HCT116 (cell line): ENCODE data around the gene TCEAL4. TPM values are rescaled to one million over a fixed set of nuclear protein-coding genes. Genes with fewer than 3 reads are reported as not detected.
A peak's percentile ranks its signal among the peaks of the same experiment; 100 is the strongest.

ENCODE experiments used
- ATAC-seq: fragments of 200-7000 bp; cut with Tn5 transposase; 2 replicates; pipeline ENCODE4 v1.9.1; 2020; ENCODE audit warnings: mild to moderate bottlenecking, moderate library complexity
- BruUV-seq: library from RNA; stranded (reverse); fragments of 400-500 nt; replicated peaks from 2 replicates; lab custom pipeline; 2021; lab: Mats Ljungman, UMichigan
- CTCF ChIA-PET: fragments of 300-600 bp; sonication (Branson Sonifier 250); formaldehyde crosslinking; loops from one replicate; lab custom pipeline; 2021; ENCODE audit warnings: antibody characterized with exemption; lab: Charles Lee
- POLR2A ChIA-PET: fragments of 300-600, 350-600 bp; sonication (Branson Sonifier 250); formaldehyde crosslinking; loops from one replicate; lab custom pipeline; 2021; ENCODE audit warnings: antibody characterized with exemption; lab: Charles Lee
- RAD21 ChIA-PET, 2 experiments: fragments of 300-600 bp; sonication (Branson Sonifier 250); formaldehyde crosslinking; loops; one replicate each; lab custom pipeline; 2023; ENCODE audit warnings: low total read pairs in 2 of 2; ENCODE audit not compliant: uncharacterized antibody in 2 of 2, unreplicated experiment in 2 of 2, low non-redundant PET in 1 of 2; lab: Charles Lee
- DNase-seq: peaks from one replicate; pipeline ENCODE4 v3.0.0-alpha.2; 2010; ENCODE audit warnings: low read depth, low spot score
- H2AFZ ChIP-seq: fragments of 200-600 bp; shearing (Covaris generic), sonication (generic); 2 replicates; pipeline ENCODE4 v1.6.1; 2017; ENCODE audit warnings: low read depth, mixed run types, mixed read lengths, antibody characterized with exemption, low read length; ENCODE audit not compliant: poor library complexity, severe bottlenecking
- H3K27ac ChIP-seq: 2 replicates; pipeline ENCODE4 v1.5.1; 2012; ENCODE audit warnings: low read depth, low read length
- H3K27me3 ChIP-seq: fragments of 200-600 bp; sonication (generic); 2 replicates; pipeline ENCODE4 v1.6.1; 2016; ENCODE audit warnings: mixed run types, low read length, mixed read lengths; ENCODE audit not compliant: insufficient read depth
- H3K36me3 ChIP-seq, 2 experiments: fragments of 200-500 bp in 1 of 2; fragments of 200-600 bp in 1 of 2; sonication (Bioruptor generic) in 1 of 2; sonication (generic) in 1 of 2; 2 replicates each; pipeline versions ENCODE4 v1.5.1 to v1.6.1; 2014 to 2016; ENCODE audit warnings: low read length in 2 of 2, inconsistent platforms in 1 of 2, mixed read lengths in 1 of 2, mixed run types in 1 of 2; ENCODE audit not compliant: insufficient read depth in 2 of 2, control insufficient read depth in 1 of 2
- H3K4me1 ChIP-seq, 2 experiments: fragments of 200-600 bp in 1 of 2; sonication (generic) in 1 of 2; 2 replicates each; pipeline versions ENCODE4 v1.5.1 to v1.6.1; 2012 to 2017; ENCODE audit warnings: low read length in 2 of 2, inconsistent platforms in 1 of 2, mild to moderate bottlenecking in 1 of 2, mixed read lengths in 1 of 2, mixed run types in 1 of 2, moderate library complexity in 1 of 2; ENCODE audit not compliant: insufficient read depth in 2 of 2, control insufficient read depth in 1 of 2
- H3K4me2 ChIP-seq: fragments of 200-600 bp; sonication (generic); 2 replicates; pipeline ENCODE4 v1.6.1; 2017; ENCODE audit warnings: mixed run types, low read length, mixed read lengths
- H3K4me3 ChIP-seq, 2 experiments: fragments of 200-600 bp in 1 of 2; sonication (generic) in 1 of 2; replicated peaks in 1 of 2; 2 replicates each; pipeline ENCODE4 v1.5.1; 2011 to 2016; ENCODE audit warnings: low read length in 2 of 2, control low read depth in 1 of 2, low read depth in 1 of 2, mild to moderate bottlenecking in 1 of 2, mixed read lengths in 1 of 2, mixed run types in 1 of 2
- H3K79me2 ChIP-seq: fragments of 200-600 bp; sonication (generic); 2 replicates; pipeline ENCODE4 v1.6.1; 2017; ENCODE audit warnings: mild to moderate bottlenecking, mixed run types, low read length, moderate library complexity, mixed read lengths; ENCODE audit not compliant: insufficient read depth
- H3K9ac ChIP-seq: fragments of 200-600 bp; sonication (generic); 2 replicates; pipeline ENCODE4 v1.6.1; 2016; ENCODE audit warnings: low read length, mixed read lengths
- H3K9me2 ChIP-seq: fragments of 200-600 bp; sonication (generic), shearing (Covaris generic); 2 replicates; pipeline ENCODE4 v1.6.1; 2017; ENCODE audit warnings: mixed run types, mild to moderate bottlenecking, moderate library complexity; ENCODE audit not compliant: insufficient read depth
- H3K9me3 ChIP-seq, 2 experiments: fragments of 200-500 bp in 1 of 2; fragments of 200-600 bp in 1 of 2; sonication (Bioruptor generic) in 1 of 2; sonication (generic) in 1 of 2; 2 replicates each; pipeline ENCODE4 v1.6.1; 2014 to 2017; ENCODE audit warnings: low read length in 2 of 2, mixed read lengths in 2 of 2, inconsistent platforms in 1 of 2, low read depth in 1 of 2, mild to moderate bottlenecking in 1 of 2, mixed run types in 1 of 2, moderate library complexity in 1 of 2; ENCODE audit not compliant: control insufficient read depth in 1 of 2, insufficient read depth in 1 of 2
- H4K20me1 ChIP-seq: fragments of 200-600 bp; sonication (generic), shearing (Covaris generic); 2 replicates; pipeline ENCODE4 v1.6.1; 2017; ENCODE audit warnings: mixed run types, mild to moderate bottlenecking, moderate library complexity; ENCODE audit not compliant: insufficient read depth
- CEBPB ChIP-seq: IDR thresholded peaks from 2 replicates; pipeline ENCODE4 v1.6.1; 2012; ENCODE audit warnings: low read depth
- EGR1 ChIP-seq: IDR thresholded peaks from 2 replicates; pipeline ENCODE4 v1.6.1; 2012; ENCODE audit warnings: low read depth
- ELF1 ChIP-seq: IDR thresholded peaks from 2 replicates; pipeline ENCODE4 v1.6.1; 2012; ENCODE audit warnings: low read depth, borderline replicate concordance
- EZH2 ChIP-seq: fragments of 200-600 bp; sonication (generic); IDR thresholded peaks from 2 replicates; pipeline ENCODE4 v1.6.1; 2017; ENCODE audit warnings: antibody characterized with exemption, mixed run types
- EZH2phosphoT487 ChIP-seq: fragments of 200-600 bp; IDR thresholded peaks from 2 replicates; pipeline ENCODE4 v1.6.1; 2018; ENCODE audit warnings: antibody characterized with exemption, borderline replicate concordance
- FOSL1 ChIP-seq: IDR thresholded peaks from 2 replicates; pipeline ENCODE4 v1.6.1; 2012; ENCODE audit warnings: low read depth
- JUND ChIP-seq: IDR thresholded peaks from 2 replicates; pipeline ENCODE4 v1.6.1; 2012
- POLR2A ChIP-seq: IDR thresholded peaks from 2 replicates; pipeline ENCODE4 v1.7.0; 2011; ENCODE audit warnings: borderline replicate concordance; ENCODE audit not compliant: insufficient read depth, insufficient read length; ENCODE audit errors: extremely low read depth
- SIN3A ChIP-seq: IDR thresholded peaks from 2 replicates; pipeline ENCODE4 v1.6.1; 2012; ENCODE audit warnings: low read depth
- ZFX ChIP-seq: fragments of 450-650 bp; IDR thresholded peaks from 2 replicates; pipeline ENCODE4 v1.6.1; 2017
- intact Hi-C: fragments of 100-400 bp; cut with micrococcal nuclease; formaldehyde crosslinking; loops from 2 replicates; pipeline ENCODE4 v1.10.0; 2022
- total RNA-seq: library from RNA; stranded (reverse); gene quantifications from one replicate; pipeline ENCODE4 v1.2.1, GENCODE V29; 2021; ENCODE audit not compliant: unreplicated experiment
- TF ChIP-seq, protein P1 (sequence below), 3 experiments: fragments of 200-600 bp in 1 of 3; sonication (generic) in 1 of 3; IDR thresholded peaks in 2 of 3; conservative IDR thresholded peaks in 1 of 3; 2 replicates each; pipeline ENCODE4 v1.5.1; 2012 to 2017; ENCODE audit warnings: low read depth in 2 of 3, low read length in 2 of 3, antibody characterized with exemption in 1 of 3, borderline replicate concordance in 1 of 3, control low read depth in 1 of 3, mild to moderate bottlenecking in 1 of 3, mixed read lengths in 1 of 3, mixed run types in 1 of 3, moderate library complexity in 1 of 3; ENCODE audit not compliant: insufficient read depth in 1 of 3
- TF ChIP-seq, protein P2 (sequence below): IDR thresholded peaks from 2 replicates; pipeline ENCODE4 v1.6.1; 2012
- TF ChIP-seq, protein P3 (sequence below): IDR thresholded peaks from 2 replicates; pipeline ENCODE4 v1.6.1; 2012; ENCODE audit warnings: low read depth

The TCEAL4 gene
- total RNA-seq, 1 experiment from 2014 or later = 23.5 TPM

DNA sequence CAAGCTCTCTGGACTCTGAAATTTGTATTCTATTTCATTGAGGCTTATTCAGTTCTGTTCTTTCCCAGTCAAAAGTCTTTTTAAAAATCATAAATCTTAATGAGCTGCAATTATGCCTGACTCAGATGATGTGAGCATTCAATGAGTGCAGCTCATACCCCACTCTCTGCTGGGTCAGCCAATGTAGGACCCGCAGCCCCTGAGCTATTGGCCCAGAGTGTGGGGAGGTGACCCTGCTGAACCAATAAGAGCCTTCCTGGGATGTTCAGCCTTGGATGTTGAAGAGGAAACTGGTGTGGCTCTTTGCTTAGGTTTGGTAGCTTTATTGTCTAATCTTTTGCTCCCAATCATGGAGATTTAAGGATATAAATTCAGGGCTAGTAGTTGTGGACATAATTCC is 12.1 kb upstream of the TCEAL4 start:
- H3K9me3 ChIP-seq = no peaks in the 10 kb centered on the region
- CTCF ChIA-PET = no interaction called here
- RAD21 ChIA-PET = no interaction called here
- H3K79me2 ChIP-seq = no peaks in the 10 kb centered on the region
- intact Hi-C loops = no loop called here
- no peak overlapping the region for H3K27ac ChIP-seq
- DNase-seq (no peak), ATAC-seq (no peak)
- no peaks in the 10 kb centered on the region for H4K20me1 ChIP-seq
- BruUV-seq = no TSS peak
- H3K9ac ChIP-seq = no peak overlapping the region
- H3K27me3 ChIP-seq = no peaks in the 10 kb centered on the region
- H3K4me2 ChIP-seq = no peak overlapping the region
- H2AFZ ChIP-seq = no peak overlapping the region
- H3K36me3 ChIP-seq = no peaks in the 10 kb centered on the region
- POLR2A ChIA-PET = no interaction called here
- H3K9me2 ChIP-seq = no peaks in the 10 kb centered on the region
- H3K4me1 ChIP-seq = no peaks in the 10 kb centered on the region
- TF ChIP-seq EGR1 (no peak), POLR2A (no peak), SIN3A (no peak), CEBPB (no peak), ZFX (no peak), FOSL1 (no peak), EZH2 (no peak)
- TF ChIP-seq, protein P1, sequence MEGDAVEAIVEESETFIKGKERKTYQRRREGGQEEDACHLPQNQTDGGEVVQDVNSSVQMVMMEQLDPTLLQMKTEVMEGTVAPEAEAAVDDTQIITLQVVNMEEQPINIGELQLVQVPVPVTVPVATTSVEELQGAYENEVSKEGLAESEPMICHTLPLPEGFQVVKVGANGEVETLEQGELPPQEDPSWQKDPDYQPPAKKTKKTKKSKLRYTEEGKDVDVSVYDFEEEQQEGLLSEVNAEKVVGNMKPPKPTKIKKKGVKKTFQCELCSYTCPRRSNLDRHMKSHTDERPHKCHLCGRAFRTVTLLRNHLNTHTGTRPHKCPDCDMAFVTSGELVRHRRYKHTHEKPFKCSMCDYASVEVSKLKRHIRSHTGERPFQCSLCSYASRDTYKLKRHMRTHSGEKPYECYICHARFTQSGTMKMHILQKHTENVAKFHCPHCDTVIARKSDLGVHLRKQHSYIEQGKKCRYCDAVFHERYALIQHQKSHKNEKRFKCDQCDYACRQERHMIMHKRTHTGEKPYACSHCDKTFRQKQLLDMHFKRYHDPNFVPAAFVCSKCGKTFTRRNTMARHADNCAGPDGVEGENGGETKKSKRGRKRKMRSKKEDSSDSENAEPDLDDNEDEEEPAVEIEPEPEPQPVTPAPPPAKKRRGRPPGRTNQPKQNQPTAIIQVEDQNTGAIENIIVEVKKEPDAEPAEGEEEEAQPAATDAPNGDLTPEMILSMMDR (IDR thresholded peaks at IDR 0.05 in 2 of 3, conservative IDR thresholded peaks at IDR 0.05 in 1 of 3; ENCODE audit: borderline replicate concordance in 1 of 3, insufficient read depth in 1 of 3, low read depth in 2 of 3, low read length in 2 of 3) = no peak
- H3K4me3 ChIP-seq = no peak overlapping the region

DNA sequence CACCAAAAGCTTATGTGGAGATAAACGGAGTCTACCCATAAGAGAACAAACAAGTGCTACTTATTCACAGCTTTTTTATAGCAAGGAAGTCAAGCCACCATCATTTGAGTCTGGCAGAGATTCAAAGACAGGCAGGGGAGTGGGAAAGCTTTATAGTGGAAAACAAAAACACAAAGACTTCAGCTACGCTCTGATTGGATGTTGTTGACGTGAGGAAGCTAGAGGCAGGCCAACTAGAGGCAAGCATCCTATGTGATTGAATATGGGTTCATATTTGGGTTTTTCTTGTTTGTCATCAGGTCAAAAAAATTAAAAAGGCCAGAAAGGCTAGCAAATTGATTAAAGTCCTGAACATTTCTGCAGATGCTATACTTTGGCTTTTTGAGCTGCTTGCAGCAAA is 719 bp upstream of the TCEAL4 start:
- Histone ChIP-seq H3K9me2 (no peaks in the 10 kb centered on the region), H3K4me3 (peak overlapping the region; percentile 68 to 69), H3K4me2 (peak overlapping the region; percentile 72), H3K27ac (no peak overlapping the region), H4K20me1 (no peaks in the 10 kb centered on the region), H3K79me2 (no peaks in the 10 kb centered on the region), H2AFZ (peak overlapping the region; percentile 94), H3K9me3 (no peaks in the 10 kb centered on the region), H3K9ac (no peak overlapping the region; the same call in 1 of the 2 replicates), H3K36me3 (no peaks in the 10 kb centered on the region; a peak in 1 of 4 replicates), H3K27me3 (no peaks in the 10 kb centered on the region), H3K4me1 (peaks cover 0 to 4% of the 10 kb centered on the region in 2 experiments; a peak in 1 of 4 replicates)
- ChIA-PET CTCF (no interaction called here), RAD21 (no interaction called here), POLR2A (no interaction called here)
- no TSS peak for BruUV-seq
- ATAC-seq = peak; percentile 52; the same call in 1 of the 2 replicates
- intact Hi-C loops = loop anchor here (10.0 kb wide), 1 partner anchor 90 kb away; no protein-coding TSS in a partner anchor
- no peak for DNase-seq
- TF ChIP-seq, protein P2, sequence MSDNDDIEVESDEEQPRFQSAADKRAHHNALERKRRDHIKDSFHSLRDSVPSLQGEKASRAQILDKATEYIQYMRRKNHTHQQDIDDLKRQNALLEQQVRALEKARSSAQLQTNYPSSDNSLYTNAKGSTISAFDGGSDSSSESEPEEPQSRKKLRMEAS = no peak
- TF ChIP-seq FOSL1 (no peak), SIN3A (no peak), JUND (no peak), EZH2phosphoT487 (no peak), ELF1 (no peak), EZH2 (no peak)
- TF ChIP-seq, protein P3, sequence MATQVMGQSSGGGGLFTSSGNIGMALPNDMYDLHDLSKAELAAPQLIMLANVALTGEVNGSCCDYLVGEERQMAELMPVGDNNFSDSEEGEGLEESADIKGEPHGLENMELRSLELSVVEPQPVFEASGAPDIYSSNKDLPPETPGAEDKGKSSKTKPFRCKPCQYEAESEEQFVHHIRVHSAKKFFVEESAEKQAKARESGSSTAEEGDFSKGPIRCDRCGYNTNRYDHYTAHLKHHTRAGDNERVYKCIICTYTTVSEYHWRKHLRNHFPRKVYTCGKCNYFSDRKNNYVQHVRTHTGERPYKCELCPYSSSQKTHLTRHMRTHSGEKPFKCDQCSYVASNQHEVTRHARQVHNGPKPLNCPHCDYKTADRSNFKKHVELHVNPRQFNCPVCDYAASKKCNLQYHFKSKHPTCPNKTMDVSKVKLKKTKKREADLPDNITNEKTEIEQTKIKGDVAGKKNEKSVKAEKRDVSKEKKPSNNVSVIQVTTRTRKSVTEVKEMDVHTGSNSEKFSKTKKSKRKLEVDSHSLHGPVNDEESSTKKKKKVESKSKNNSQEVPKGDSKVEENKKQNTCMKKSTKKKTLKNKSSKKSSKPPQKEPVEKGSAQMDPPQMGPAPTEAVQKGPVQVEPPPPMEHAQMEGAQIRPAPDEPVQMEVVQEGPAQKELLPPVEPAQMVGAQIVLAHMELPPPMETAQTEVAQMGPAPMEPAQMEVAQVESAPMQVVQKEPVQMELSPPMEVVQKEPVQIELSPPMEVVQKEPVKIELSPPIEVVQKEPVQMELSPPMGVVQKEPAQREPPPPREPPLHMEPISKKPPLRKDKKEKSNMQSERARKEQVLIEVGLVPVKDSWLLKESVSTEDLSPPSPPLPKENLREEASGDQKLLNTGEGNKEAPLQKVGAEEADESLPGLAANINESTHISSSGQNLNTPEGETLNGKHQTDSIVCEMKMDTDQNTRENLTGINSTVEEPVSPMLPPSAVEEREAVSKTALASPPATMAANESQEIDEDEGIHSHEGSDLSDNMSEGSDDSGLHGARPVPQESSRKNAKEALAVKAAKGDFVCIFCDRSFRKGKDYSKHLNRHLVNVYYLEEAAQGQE = no peak
- TF ChIP-seq, protein P1 (IDR thresholded peaks at IDR 0.05 in 2 of 3, conservative IDR thresholded peaks at IDR 0.05 in 1 of 3; ENCODE audit: borderline replicate concordance in 1 of 3, insufficient read depth in 1 of 3, low read depth in 2 of 3, low read length in 2 of 3) = no peak
